ENCODE data around the gene CACNA1A.

DNA sequence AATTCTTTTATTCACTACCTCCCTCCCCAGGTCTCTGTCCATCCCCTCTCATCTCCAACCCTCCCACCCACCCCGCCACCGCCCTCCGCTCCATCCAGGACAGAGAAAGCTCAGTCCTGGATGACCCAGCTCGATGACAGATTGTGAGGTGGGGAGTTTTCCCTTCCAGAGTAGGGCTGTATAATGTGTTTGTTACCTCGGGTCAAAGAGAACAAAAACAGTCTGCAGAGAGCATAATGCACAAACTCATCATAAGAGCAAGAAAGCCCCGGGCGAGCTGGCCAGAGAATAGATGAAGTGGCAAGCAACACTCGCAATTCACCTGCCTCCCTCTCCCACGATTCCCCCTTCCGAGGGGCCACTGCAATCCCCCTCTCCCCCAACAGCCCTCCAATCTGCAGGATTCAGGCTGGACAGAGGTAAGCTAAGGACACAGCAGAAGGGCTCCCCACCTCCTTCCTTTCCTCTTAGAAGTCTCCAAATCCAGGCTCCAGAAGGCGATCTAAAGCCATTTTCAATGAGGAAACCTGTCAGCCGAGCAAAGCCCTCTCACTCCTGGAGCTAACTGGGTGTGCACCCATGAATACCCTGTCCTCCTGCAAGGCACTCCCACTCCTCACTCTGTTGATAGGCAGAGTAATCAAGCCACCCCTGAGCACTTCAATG, 2.6 kb downstream of the CACNA1A start:
- TF ChIP-seq EZH2phosphoT487 (IDR thresholded peaks at IDR 0.05; ENCODE audit: low read length): no peak
- TF ChIP-seq, protein P1, sequence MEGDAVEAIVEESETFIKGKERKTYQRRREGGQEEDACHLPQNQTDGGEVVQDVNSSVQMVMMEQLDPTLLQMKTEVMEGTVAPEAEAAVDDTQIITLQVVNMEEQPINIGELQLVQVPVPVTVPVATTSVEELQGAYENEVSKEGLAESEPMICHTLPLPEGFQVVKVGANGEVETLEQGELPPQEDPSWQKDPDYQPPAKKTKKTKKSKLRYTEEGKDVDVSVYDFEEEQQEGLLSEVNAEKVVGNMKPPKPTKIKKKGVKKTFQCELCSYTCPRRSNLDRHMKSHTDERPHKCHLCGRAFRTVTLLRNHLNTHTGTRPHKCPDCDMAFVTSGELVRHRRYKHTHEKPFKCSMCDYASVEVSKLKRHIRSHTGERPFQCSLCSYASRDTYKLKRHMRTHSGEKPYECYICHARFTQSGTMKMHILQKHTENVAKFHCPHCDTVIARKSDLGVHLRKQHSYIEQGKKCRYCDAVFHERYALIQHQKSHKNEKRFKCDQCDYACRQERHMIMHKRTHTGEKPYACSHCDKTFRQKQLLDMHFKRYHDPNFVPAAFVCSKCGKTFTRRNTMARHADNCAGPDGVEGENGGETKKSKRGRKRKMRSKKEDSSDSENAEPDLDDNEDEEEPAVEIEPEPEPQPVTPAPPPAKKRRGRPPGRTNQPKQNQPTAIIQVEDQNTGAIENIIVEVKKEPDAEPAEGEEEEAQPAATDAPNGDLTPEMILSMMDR (IDR thresholded peaks at IDR 0.05; ENCODE audit: low read length): no peak
- TF ChIP-seq EZH2 (optimal IDR thresholded peaks at IDR 0.05; ENCODE audit: low read depth, low read length): no peak

All from MM.1S (cell line).